HG02870 (cell line): ENCODE results near the gene IFIT1B.
A peak's percentile ranks its signal among the peaks of the same experiment; 100 is the strongest.

Experiments
- ATAC-seq: cut with Tn5 transposase; IDR thresholded peaks from one replicate; pipeline ENCODE4 v1.9.1; 2021; ENCODE audit warnings: mild to moderate bottlenecking, moderate library complexity; ENCODE audit not compliant: unreplicated experiment

Gene IFIT1B

DNA sequence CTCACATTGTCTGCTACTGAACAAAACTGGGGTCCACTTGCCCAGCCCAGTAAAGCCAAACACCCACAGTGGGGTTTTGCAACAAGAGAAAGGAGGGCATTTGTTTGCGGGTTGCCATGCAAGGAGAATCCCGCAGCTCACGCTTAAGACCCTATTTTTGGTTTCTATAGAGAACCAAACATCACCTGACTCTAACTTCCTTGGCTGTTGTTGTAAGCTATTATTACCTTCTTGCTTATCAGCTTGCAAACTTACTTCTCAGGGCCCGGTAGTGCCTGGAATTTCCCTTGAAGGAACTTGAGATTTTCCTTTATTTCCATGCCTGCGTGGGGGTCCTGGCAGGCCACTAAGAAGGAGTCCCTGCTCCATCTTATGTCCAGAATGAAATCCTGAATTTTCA lies 29.4 kb upstream of the IFIT1B start:
- ATAC-seq = no peak

DNA sequence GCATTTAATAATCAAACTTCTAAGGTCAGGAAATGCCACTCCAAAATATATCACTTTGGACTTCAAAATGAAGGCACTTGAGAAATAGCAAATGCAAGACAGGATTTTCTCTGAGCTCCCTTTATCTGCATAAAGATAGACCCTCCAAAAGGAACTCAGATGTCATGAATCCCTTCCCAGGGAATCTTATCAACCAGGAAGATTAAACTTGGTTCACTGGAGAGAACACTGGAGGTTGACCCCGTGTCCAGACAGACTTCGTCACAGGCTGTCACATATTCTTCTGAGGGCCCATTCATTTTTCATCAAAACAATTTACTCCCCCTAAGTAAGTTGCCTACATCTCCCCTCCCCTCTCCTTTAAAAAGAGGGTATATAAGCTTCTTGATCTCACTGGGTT lies 28.9 kb upstream of the IFIT1B start:
- no peak for ATAC-seq

- ATAC-seq = peak; percentile 29
Measured at GRCh38 chr10:89350631-89351315, 27.1 kb upstream of the IFIT1B start.

DNA sequence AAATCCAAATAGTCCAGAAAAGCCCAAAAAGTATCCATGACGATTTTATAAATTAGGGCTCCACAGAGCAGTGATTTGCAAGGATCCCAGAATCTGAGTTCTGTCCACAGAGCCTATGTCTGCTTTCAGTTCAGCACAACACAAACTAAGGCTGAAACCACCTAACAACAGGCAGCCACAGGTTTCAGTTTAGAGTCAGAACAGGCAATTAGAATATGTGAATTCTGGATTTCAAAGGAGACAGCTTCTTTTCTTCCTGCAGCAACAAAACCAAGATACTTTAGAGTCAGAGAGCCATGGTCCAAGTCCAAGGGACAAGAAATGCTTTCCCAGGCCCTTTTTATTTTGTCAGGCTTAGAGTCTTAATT lies 26.5 kb upstream of the IFIT1B start:
- peak; percentile 83 for ATAC-seq

DNA sequence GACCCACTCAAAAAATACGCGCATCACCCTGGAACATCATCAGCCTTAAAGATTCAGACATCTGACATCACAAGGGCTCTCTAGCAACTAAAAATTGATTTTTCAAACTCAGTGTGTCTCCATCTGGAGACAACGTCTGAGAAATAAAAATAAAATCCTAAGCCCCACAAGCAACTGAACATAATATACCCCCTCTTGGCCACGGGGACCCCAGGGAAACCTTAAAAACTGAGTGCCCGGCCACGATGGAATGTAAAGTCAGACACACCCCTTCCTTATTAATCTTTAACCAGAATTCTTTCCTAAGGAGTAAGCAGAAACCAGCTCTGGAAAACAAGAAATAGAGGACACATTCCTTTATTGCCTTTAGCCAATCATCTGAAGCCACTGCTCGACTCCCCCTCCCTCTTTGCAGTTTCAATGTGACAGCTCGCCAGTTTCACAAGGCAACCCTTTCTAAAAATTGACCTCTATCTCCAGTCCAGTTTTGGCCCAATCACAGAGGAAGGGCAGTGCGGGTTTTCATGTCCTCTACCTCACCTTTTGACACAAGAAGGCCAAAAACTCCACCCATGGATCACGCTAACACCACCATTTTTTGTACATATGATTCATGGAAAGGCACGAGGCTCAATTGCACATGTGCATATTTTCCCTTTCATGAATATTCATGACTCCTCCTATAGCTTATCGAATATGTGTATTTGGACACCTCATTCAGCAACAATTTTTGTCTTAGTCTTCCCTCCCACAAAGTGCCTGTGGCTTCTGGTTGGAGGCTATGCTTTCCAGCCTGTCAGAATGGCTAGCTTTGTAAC lies 25.9 kb upstream of the IFIT1B start:
- peak; percentile 46 for ATAC-seq

GRCh38 chr10:89352802-89353201 lies 25.1 kb upstream of the IFIT1B start:
- ATAC-seq = no peak

GRCh38 chr10:89355394-89355931 lies 22.4 kb upstream of the IFIT1B start:
- ATAC-seq = no peak

DNA sequence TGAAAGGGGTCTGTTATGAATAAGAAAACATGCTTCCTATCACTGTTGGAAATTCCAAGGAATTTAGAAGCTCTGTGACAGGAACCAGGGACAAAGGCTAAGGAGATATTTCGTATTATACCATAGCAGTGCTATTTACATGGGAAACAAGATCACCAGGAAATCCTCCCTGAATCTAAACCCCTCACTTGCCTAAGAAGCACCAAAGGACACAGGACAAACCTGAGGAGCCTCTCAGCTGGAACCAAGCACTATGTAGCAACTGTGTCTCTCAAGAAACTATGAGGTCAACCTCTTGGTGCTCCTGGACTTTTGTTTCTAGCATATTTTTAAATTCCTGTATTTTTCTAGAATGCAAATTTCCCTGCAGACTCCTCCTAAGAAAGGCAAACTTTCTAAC lies 20.8 kb upstream of the IFIT1B start:
- ATAC-seq = no peak

- no peak for ATAC-seq
Measured at GRCh38 chr10:89357975-89358374, 19.9 kb upstream of the IFIT1B start.

- ATAC-seq = no peak
Measured at GRCh38 chr10:89360157-89360556, 17.7 kb upstream of the IFIT1B start.

GRCh38 chr10:89362929-89363328 lies 14.9 kb upstream of the IFIT1B start:
- ATAC-seq = no peak

DNA sequence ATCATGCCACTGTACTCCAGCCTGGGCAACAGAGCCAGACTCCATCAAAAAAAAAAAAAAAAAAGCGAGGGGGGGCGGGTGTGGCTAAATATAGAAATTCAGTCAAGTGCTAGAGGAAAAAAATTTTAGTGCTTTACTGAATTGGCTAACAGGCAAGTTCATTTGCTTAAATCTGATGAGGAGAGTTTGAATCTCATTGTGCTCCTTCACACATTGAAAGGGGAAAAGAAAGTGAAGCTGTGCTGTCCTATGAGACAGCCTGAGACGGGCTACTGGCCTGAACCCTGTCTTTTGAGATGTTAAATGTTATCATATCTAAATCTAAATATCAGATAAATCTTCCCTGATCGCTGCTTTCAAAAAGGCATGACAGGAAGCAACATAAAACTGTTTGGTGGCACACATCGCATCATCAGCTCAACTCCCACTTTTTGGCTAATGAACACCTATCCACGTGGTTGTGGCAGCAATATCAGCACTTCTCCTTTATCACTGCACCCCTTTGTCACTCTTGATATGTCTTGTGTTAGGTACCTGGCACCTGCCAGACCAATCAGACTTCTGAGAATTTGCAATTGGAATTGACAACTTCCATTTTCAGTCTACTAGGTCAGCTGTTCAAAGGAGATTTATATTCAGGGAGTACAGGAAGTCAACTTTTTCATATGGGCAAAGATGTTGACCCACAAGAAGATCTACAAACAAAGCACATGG lies 14.0 kb upstream of the IFIT1B start:
- ATAC-seq = no peak

DNA sequence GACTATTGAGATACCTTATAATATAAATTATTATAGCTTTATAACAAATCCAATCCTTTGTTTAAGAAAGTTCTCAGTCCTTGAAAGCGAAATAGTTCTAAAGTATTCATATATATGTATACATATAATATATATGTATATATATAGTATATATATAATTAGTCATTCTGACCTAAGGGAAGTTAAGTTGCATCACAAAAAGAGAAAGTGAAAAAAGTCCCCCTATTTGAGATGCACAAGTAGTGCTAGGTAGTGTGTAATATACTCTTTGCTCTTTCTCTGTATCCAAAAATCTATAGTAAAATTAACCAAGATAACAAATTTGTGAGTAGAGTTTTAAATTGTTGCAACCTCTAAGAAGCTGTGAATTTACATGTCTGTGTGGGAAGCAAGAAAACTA lies 13.3 kb upstream of the IFIT1B start:
- ATAC-seq = no peak

GRCh38 chr10:89367529-89367928 lies 10.3 kb upstream of the IFIT1B start:
- peak; percentile 66 for ATAC-seq

GRCh38 chr10:89368129-89368528 lies 9.7 kb upstream of the IFIT1B start:
- ATAC-seq = no peak

GRCh38 chr10:89369156-89370105 lies 8.4 kb upstream of the IFIT1B start:
- ATAC-seq = no peak

GRCh38 chr10:89371079-89371478 lies 6.8 kb upstream of the IFIT1B start:
- ATAC-seq = no peak

GRCh38 chr10:89371987-89372386 lies 5.9 kb upstream of the IFIT1B start:
- ATAC-seq = no peak

DNA sequence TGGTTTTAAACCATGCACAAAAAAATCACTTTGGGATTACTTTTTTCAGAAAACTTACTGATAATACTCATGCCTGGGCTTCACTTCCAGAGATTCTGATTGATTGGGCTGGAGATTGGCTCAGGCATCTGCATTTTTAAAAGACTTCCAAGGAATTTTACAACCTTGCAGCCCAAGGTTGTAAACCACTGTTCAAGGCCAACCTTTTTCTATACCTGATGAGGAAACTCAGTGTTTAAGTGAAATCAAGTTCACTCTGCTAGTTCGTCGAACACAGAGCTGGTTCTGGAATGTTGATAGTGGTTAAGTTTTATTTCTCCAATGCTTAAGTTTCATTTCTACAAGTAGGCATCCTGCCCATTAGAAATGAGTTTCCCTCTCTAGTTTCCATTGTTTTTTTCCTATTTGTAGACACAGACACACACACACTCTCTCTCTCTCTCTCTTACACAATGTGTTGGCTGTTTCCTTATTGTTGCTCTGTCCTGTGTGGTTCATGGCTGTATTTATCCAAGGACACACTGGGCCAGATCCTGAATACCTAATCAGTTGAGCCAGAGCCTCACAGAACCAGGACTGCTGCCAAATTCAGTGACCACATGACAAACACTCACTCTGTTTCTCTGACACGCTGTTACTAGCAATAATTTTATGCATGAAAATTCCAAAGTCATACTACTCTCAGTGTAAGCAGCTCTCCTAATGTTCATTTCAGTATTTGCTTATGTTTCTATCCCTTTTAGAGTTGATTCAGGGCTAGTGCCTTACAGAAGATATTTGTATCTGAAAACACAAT lies 3.7 kb upstream of the IFIT1B start:
- no peak for ATAC-seq

- ATAC-seq = no peak
Measured at GRCh38 chr10:89374713-89375141, 3.1 kb upstream of the IFIT1B start.
